OCI-LY3 (cell line): ENCODE results near the gene TGFB3.

Source experiments
- H2AFZ ChIP-seq: fragments of 200-600, 300-600 bp; shearing (Covaris generic); 2 replicates; pipeline ENCODE4 v1.6.0; 2014; ENCODE audit warnings: antibody characterized with exemption, low read depth, low read length
- H3K27ac ChIP-seq: fragments of 200-600, 300-600 bp; sonication (generic); 2 replicates; pipeline ENCODE4 v1.5.1; 2014; ENCODE audit warnings: mild to moderate bottlenecking, low read length, moderate library complexity, mixed read lengths
- H3K27me3 ChIP-seq: fragments of 200-600, 300-600 bp; sonication (generic); 2 replicates; pipeline ENCODE4 v1.6.1; 2014; ENCODE audit warnings: low read depth, low read length, mixed read lengths
- H3K36me3 ChIP-seq: fragments of 200-600, 300-600 bp; sonication (generic); replicated peaks from 2 replicates; pipeline ENCODE3; 2014; ENCODE audit warnings: low read depth, low read length, mixed read lengths
- H3K4me1 ChIP-seq: fragments of 300-600, 200-600 bp; sonication (generic); 2 replicates; pipeline ENCODE4 v1.6.1; 2014; ENCODE audit warnings: low read length, mixed read lengths
- H3K4me2 ChIP-seq: fragments of 200-600, 300-600 bp; sonication (generic); 2 replicates; pipeline ENCODE4 v1.6.1; 2014; ENCODE audit warnings: low read length, mixed read lengths
- H3K4me3 ChIP-seq: fragments of 300-600, 200-600 bp; sonication (generic); 2 replicates; pipeline ENCODE4 v1.5.1; 2014; ENCODE audit warnings: antibody characterized with exemption, mild to moderate bottlenecking, low read length, moderate library complexity
- H3K79me2 ChIP-seq: fragments of 300-600, 200-600 bp; shearing (Covaris generic); 2 replicates; pipeline ENCODE4 v1.6.1; 2014; ENCODE audit warnings: mild to moderate bottlenecking, low read length, mixed read lengths
- H3K9ac ChIP-seq: fragments of 300-600, 200-600 bp; shearing (Covaris generic); 2 replicates; pipeline ENCODE4 v1.6.0; 2014; ENCODE audit warnings: mild to moderate bottlenecking, low read length, moderate library complexity
- H3K9me3 ChIP-seq: fragments of 200-600, 300-600 bp; shearing (Covaris generic); 2 replicates; pipeline ENCODE4 v1.6.1; 2014; ENCODE audit warnings: low read length, mixed read lengths; ENCODE audit not compliant: insufficient read depth
- H4K20me1 ChIP-seq: fragments of 200-600, 300-600 bp; sonication (generic); 2 replicates; pipeline ENCODE4 v1.6.1; 2016; ENCODE audit warnings: low read length, mixed read lengths; ENCODE audit not compliant: insufficient read depth
- CTCF ChIP-seq: fragments of 200-600, 300-600 bp; sonication (generic); IDR thresholded peaks from 2 replicates; pipeline ENCODE4 v1.5.1; 2014; ENCODE audit warnings: antibody characterized with exemption, low read length, low read depth
- EZH2phosphoT487 ChIP-seq: fragments of 200-600 bp; shearing (Covaris generic); IDR thresholded peaks from 2 replicates; pipeline ENCODE4 v1.6.1; 2018; ENCODE audit warnings: antibody characterized with exemption, mixed run types, low read depth

Gene TGFB3

DNA sequence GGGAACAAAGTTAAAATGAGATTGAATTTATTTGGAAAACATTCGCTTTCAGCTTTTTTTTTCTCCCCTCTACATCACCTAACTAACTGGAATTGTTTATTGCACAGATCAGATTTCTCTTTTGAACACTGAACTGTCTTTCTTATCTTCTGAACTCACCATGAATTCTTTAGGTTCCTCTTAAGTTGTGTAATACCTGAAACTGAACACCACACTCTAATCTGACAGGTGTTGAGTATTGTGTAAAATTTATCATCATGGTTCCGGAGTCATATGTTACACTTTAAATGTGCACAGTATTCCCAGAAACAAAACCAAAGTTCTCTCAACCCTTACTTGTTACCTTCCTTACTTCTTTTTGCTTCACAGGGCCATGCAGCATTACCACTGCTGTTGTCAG lies 66.8 kb downstream of the TGFB3 start:
- Histone ChIP-seq H3K9me3 (no peaks in the 10 kb centered on the region), H3K36me3 (no peaks in the 10 kb centered on the region), H3K4me1 (peaks cover 10% of the 10 kb centered on the region), H4K20me1 (no peaks in the 10 kb centered on the region), H3K79me2 (no peaks in the 10 kb centered on the region), H2AFZ (no peak overlapping the region), H3K4me3 (no peak overlapping the region), H3K27ac (no peak overlapping the region), H3K4me2 (no peak overlapping the region), H3K27me3 (no peaks in the 10 kb centered on the region), H3K9ac (no peak overlapping the region)
- TF ChIP-seq EZH2phosphoT487: no peak
- TF ChIP-seq CTCF: no peak

DNA sequence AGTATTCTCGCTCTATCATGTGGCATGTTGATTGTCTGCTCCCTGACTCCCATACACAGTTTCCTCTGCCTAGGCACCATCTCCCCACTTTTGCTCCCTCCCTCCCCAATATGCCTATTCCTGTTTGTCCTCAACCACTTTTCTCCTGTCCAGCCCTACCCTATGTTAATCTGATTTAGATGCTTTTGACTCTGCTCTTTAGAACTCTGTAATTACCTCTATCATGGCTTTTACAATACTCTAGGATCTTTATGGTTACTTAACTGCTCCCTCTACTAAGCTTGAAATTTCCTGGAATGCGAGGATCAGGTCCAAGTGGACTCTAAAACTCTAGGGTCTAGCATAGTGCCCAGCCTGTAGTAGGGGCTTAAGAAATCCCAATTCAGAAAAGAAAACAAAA lies 68.6 kb downstream of the TGFB3 start:
- Histone ChIP-seq H3K4me2 (no peak overlapping the region), H3K9me3 (no peaks in the 10 kb centered on the region), H2AFZ (no peak overlapping the region), H3K9ac (no peak overlapping the region), H3K4me3 (no peak overlapping the region), H3K4me1 (peaks cover 7% of the 10 kb centered on the region), H4K20me1 (no peaks in the 10 kb centered on the region), H3K79me2 (no peaks in the 10 kb centered on the region), H3K36me3 (no peaks in the 10 kb centered on the region), H3K27ac (no peak overlapping the region), H3K27me3 (no peaks in the 10 kb centered on the region)
- TF ChIP-seq CTCF: no peak
- TF ChIP-seq EZH2phosphoT487: no peak

GRCh38 chr14:75911883-75912282 lies 69.9 kb downstream of the TGFB3 start:
- H3K9me3 ChIP-seq: no peaks in the 10 kb centered on the region
- H3K27me3 ChIP-seq: no peaks in the 10 kb centered on the region
- no peaks in the 10 kb centered on the region for H4K20me1 ChIP-seq
- no peak overlapping the region for H3K9ac ChIP-seq
- TF ChIP-seq CTCF: no peak
- no peak for TF ChIP-seq EZH2phosphoT487
- no peak overlapping the region for H3K4me2 ChIP-seq
- no peak overlapping the region for H2AFZ ChIP-seq
- no peaks in the 10 kb centered on the region for H3K36me3 ChIP-seq
- H3K4me1 ChIP-seq: no peaks in the 10 kb centered on the region
- no peak overlapping the region for H3K4me3 ChIP-seq
- H3K27ac ChIP-seq: no peak overlapping the region
- no peaks in the 10 kb centered on the region for H3K79me2 ChIP-seq

DNA sequence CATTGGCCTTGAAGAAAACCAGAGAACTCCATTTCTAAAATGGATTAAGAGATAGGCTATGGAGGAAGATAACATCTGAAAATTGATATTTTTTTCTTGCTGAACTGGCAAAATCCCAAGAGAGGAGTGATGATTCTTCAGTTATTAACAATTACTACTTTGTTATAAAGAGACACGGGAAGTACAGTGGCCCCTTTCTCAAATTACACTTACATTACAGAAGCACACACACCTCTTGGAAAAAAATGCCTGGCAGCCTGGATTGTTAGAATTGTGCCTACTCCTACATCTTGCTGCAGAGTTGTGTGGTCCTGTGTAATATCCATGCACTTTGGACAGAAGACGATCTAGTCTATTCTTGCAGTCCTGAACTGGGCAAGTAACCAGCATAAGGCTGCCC lies 71.7 kb downstream of the TGFB3 start:
- Histone ChIP-seq H3K9me3 (no peaks in the 10 kb centered on the region), H3K27me3 (no peaks in the 10 kb centered on the region), H3K4me2 (no peak overlapping the region), H2AFZ (no peak overlapping the region), H3K27ac (no peak overlapping the region), H3K36me3 (no peaks in the 10 kb centered on the region), H3K4me1 (no peaks in the 10 kb centered on the region), H4K20me1 (no peaks in the 10 kb centered on the region), H3K79me2 (no peaks in the 10 kb centered on the region), H3K9ac (no peak overlapping the region), H3K4me3 (no peak overlapping the region)
- no peak for TF ChIP-seq EZH2phosphoT487
- no peak for TF ChIP-seq CTCF
